Testis (tissue), 3 donors: ENCODE measurements around the gene SLC22A4. TPM values are rescaled to one million over a fixed set of nuclear protein-coding genes. Genes with fewer than 3 reads are reported as not detected.

ENCODE experiments used
- DNase-seq: peaks from one replicate; pipeline ENCODE4 v3.0.0-alpha.2; 2019
- H3K27ac ChIP-seq, 2 donors: fragments of 200-600 bp; sonication (generic); one replicate each; pipeline ENCODE4 v1.5.1; 2019
- H3K27me3 ChIP-seq: fragments of 200-600 bp; sonication (generic); one replicate; pipeline ENCODE4 v1.5.1; 2019
- H3K36me3 ChIP-seq: fragments of 200-600 bp; sonication (generic); one replicate; pipeline ENCODE4 v1.5.1; 2017; ENCODE audit warnings: low read depth; ENCODE audit errors: missing control alignments
- H3K4me1 ChIP-seq: fragments of 200-600 bp; sonication (generic); one replicate; pipeline ENCODE4 v1.5.1; 2019
- H3K4me3 ChIP-seq, 2 donors: fragments of 200-600 bp; sonication (generic); one replicate each; pipeline ENCODE4 v1.5.1; 2017 to 2019
- H3K9me3 ChIP-seq: fragments of 200-600 bp; sonication (generic); one replicate; pipeline ENCODE4 v1.5.1; 2017
- CTCF ChIP-seq, 3 experiments: fragments of 450-650 bp in 2 of 3; fragments of 200-600 bp in 1 of 3; sonication (generic) in 1 of 3; IDR thresholded peaks; one replicate each; pipeline ENCODE4 v1.5.1; 2016 to 2019; ENCODE audit warnings: antibody characterized with exemption in 3 of 3, mild to moderate bottlenecking in 2 of 3, moderate library complexity in 1 of 3
- POLR2A ChIP-seq: fragments of 450-650 bp; IDR thresholded peaks from one replicate; pipeline ENCODE4 v1.6.1; 2017; ENCODE audit warnings: antibody characterized with exemption, mild to moderate bottlenecking, moderate library complexity
- WGBS, 2 donors: methylation state at CpG; one replicate each; pipeline ENCODE4 v1.1.5; 2018; 5-methylcytosine and 5-hydroxymethylcytosine counted together
- intact Hi-C: fragments of 100-400 bp; cut with DNase I; formaldehyde crosslinking; loops from one replicate; pipeline ENCODE4 v1.15.1; 2023; ENCODE audit warnings: low total_unique reads
- polyA plus RNA-seq: library from polyadenylated mRNA; stranded (reverse); fragments of 350-450 nt; fragmentation: Illumina TruSeq; extraction: RNeasy Lipid Tissue Mini Kit (QIAGEN cat#74804); gene quantifications from one replicate; pipeline ENCODE4 v1.2.3, GENCODE V29; 2014; ENCODE audit warnings: low read depth, low replicate concordance; ENCODE audit not compliant: insufficient read depth
- total RNA-seq, 2 donors: library from RNA; depleted of rRNA; stranded (reverse); fragments of >200 nt; gene quantifications; one replicate each; pipeline ENCODE4 v1.2.3, GENCODE V29; 2016

SLC22A4 gene
- total and polyA plus RNA-seq, 3 donors from 2014 or later = 1.1 to 2.3 (median 1.5) TPM

- WGBS, 2 donors = 82 to 92% methylated on average over 5 of the region's 5 CpGs
- DNase-seq = no peak
- no peaks in the 10 kb centered on the region for H3K36me3 ChIP-seq
Measured at GRCh38 chr5:132323202-132323601, 29.0 kb downstream of the SLC22A4 start.

DNA sequence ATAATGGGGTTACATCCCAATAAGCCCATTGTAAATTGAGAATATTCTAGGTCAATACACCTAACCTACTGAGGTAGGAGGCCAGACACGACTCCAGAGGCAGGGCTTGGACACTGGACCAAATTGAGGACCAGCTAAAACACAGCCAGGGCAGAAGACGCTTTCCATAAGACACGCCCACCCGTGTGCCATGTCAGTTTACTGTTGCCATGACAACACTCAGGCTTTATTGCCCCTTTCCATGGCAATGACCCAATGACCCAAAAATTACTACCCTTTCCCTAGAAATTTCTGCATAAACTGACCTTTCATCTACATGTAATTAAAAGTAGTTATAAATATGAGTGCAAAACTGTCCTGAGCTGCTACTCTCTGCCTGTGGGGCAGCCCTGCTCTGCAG is 31.5 kb downstream of the SLC22A4 start:
- no peak for TF ChIP-seq POLR2A
- no peak for TF ChIP-seq CTCF (IDR thresholded peaks at IDR 0.05)
- WGBS, 2 donors = 88 to 91% methylated on average over 4 of the region's 4 CpGs
- DNase-seq = no peak
- Histone ChIP-seq H3K4me1 (no peaks in the 10 kb centered on the region), H3K4me3 (no peak overlapping the region), H3K36me3 (no peaks in the 10 kb centered on the region), H3K27me3 (no peaks in the 10 kb centered on the region), H3K27ac (no peak overlapping the region), H3K9me3 (no peaks in the 10 kb centered on the region)
- intact Hi-C loops = no loop called here

More at GRCh38 chr5:132323202-132323601, 29.0 kb downstream of the SLC22A4 start:
- H3K9me3 ChIP-seq = no peaks in the 10 kb centered on the region
- TF ChIP-seq POLR2A (no peak), CTCF (IDR thresholded peaks at IDR 0.05) (no peak)
- intact Hi-C loops = no loop called here
- H3K27ac ChIP-seq = no peak overlapping the region
- H3K4me1 ChIP-seq = no peaks in the 10 kb centered on the region
- H3K4me3 ChIP-seq = no peak overlapping the region
- H3K27me3 ChIP-seq = no peaks in the 10 kb centered on the region

GRCh38 chr5:132327252-132327955 is 33.2 kb downstream of the SLC22A4 start:
- no peaks in the 10 kb centered on the region for H3K9me3 ChIP-seq
- H3K4me1 ChIP-seq = no peaks in the 10 kb centered on the region
- no peak for TF ChIP-seq CTCF (IDR thresholded peaks at IDR 0.05)
- no peak for TF ChIP-seq POLR2A
- H3K4me3 ChIP-seq = no peak overlapping the region
- 84 to 92% methylated on average over 2 of the region's 2 CpGs for WGBS, 2 donors
- no peak overlapping the region for H3K27ac ChIP-seq
- no peaks in the 10 kb centered on the region for H3K27me3 ChIP-seq
- no peaks in the 10 kb centered on the region for H3K36me3 ChIP-seq
- intact Hi-C loops = no loop called here
- no peak for DNase-seq

DNA sequence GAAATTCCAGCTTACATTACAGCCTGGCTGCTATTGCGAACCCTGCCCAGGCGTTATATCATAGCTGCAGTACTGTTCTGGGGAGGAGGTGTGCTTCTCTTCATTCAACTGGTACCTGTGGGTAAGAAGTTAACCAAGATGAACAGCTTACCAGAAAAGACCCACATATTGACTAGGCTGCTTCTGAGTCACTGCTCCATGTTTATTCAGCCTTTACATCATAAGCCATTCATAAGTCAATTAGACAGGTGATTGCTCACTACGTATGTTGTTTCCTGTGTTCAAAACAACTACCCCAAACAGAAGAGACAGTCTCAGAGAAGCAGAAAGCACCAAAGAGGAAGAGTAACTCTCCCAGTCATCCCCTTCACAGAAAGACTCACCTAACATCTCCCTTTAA is 40.6 kb downstream of the SLC22A4 start:
- no peak overlapping the region for H3K4me3 ChIP-seq
- no peak for DNase-seq
- no peaks in the 10 kb centered on the region for H3K27me3 ChIP-seq
- no peak overlapping the region for H3K27ac ChIP-seq
- H3K9me3 ChIP-seq = no peaks in the 10 kb centered on the region
- TF ChIP-seq POLR2A = no peak
- TF ChIP-seq CTCF (IDR thresholded peaks at IDR 0.05) = no peak
- 90 to 94% methylated on average over 3 of the region's 3 CpGs for WGBS, 2 donors
- no peaks in the 10 kb centered on the region for H3K4me1 ChIP-seq
- H3K36me3 ChIP-seq = no peaks in the 10 kb centered on the region
- intact Hi-C loops = no loop called here

GRCh38 chr5:132335402-132335801 is 41.2 kb downstream of the SLC22A4 start:
- no peaks in the 10 kb centered on the region for H3K36me3 ChIP-seq

More at GRCh38 chr5:132335402-132335801, 41.2 kb downstream of the SLC22A4 start:
- Histone ChIP-seq H3K27ac (no peak overlapping the region), H3K4me3 (no peak overlapping the region), H3K9me3 (no peaks in the 10 kb centered on the region), H3K27me3 (no peaks in the 10 kb centered on the region), H3K4me1 (no peaks in the 10 kb centered on the region)
- no peak for TF ChIP-seq CTCF (IDR thresholded peaks at IDR 0.05)
- TF ChIP-seq POLR2A = no peak
- intact Hi-C loops = no loop called here
- DNase-seq = no peak
